Ovary (tissue), 9 donors: ENCODE results near the gene TPK1. TPM values are rescaled to one million over a fixed set of nuclear protein-coding genes. Genes with fewer than 3 reads are reported as not detected.
"Not testable (repeated sequence)": the region's sequence is repeated elsewhere in the genome, so short reads cannot be mapped to it uniquely, and the experiment has no call there.

ENCODE experiments used
- DNase-seq, 5 donors: peaks; one replicate each; pipeline ENCODE4 v3.0.0-alpha.2; 2019 to 2020
- H3K27ac ChIP-seq, 2 donors: fragments of 200-600 bp; one replicate each; pipeline versions ENCODE4 v1.5.1 to v1.8.0; 2019 to 2022
- H3K27me3 ChIP-seq: fragments of 200-600 bp; one replicate; pipeline ENCODE4 v1.8.0; 2022
- H3K36me3 ChIP-seq: fragments of 200-600 bp; sonication (generic); one replicate; pipeline ENCODE4 v1.5.1; 2019
- H3K4me1 ChIP-seq: one replicate; pipeline ENCODE4 v1.8.1; 2013; ENCODE audit warnings: mild to moderate bottlenecking, moderate library complexity; ENCODE audit not compliant: insufficient read depth
- H3K4me3 ChIP-seq: fragments of 200-600 bp; sonication (generic); one replicate; pipeline ENCODE4 v1.5.1; 2017
- H3K9me3 ChIP-seq, 2 donors: fragments of 200-600 bp in 1 of 2; sonication (generic) in 1 of 2; one replicate each; pipeline versions ENCODE4 v1.5.1 to v1.8.1; 2013 to 2019; ENCODE audit warnings: mild to moderate bottlenecking in 1 of 2, moderate library complexity in 1 of 2
- EP300 ChIP-seq: sonication (generic); formaldehyde crosslinking; IDR thresholded peaks from one replicate; pipeline ENCODE4 v1.6.1; 2017; ENCODE audit warnings: antibody characterized with exemption
- POLR2A ChIP-seq: fragments of 450-650 bp; IDR thresholded peaks from one replicate; pipeline ENCODE4 v1.6.1; 2017; ENCODE audit warnings: antibody characterized with exemption, mild to moderate bottlenecking, moderate library complexity
- WGBS, 3 donors: extraction: QIAGEN DNeasy Blood & Tissue Kit in 1 of 3; methylation state at CpG; one replicate each; pipeline versions ENCODE4 v1.1.5 to v1.1.7; 2013 to 2017; 5-methylcytosine and 5-hydroxymethylcytosine counted together
- intact Hi-C, 4 donors: fragments of 100-400 bp; cut with DNase I; formaldehyde crosslinking; loops; one replicate each; pipeline versions ENCODE4 v1.11.0 to v1.15.1; 2022 to 2023
- polyA plus RNA-seq, 2 donors: library from polyadenylated mRNA; stranded (reverse); fragments of 200-250 nt in 1 of 2; fragments of 350-450 nt in 1 of 2; fragmentation: Illumina TruSeq in 1 of 2; extraction: RNeasy Lipid Tissue Mini Kit (QIAGEN cat#74804) in 1 of 2; gene quantifications; one replicate each; pipeline ENCODE4 v1.2.3, GENCODE V29; 2013 to 2014
- total RNA-seq, 7 donors: library from RNA; depleted of rRNA in 2 of 7; stranded (reverse); fragments of >200 nt in 2 of 7; fragmentation: NEBNext Ultra II Directional in 3 of 7; extraction: Animal tissue kit (Norgen Biotek cat#: 25700) in 3 of 7; gene quantifications; one replicate each; pipeline versions ENCODE4 v1.1.0 to v1.2.4, GENCODE V29; 2016 to 2023
- TF ChIP-seq, protein P1 (sequence below), 3 donors: fragments of 450-650 bp in 2 of 3; fragments of 200-600 bp in 1 of 3; IDR thresholded peaks; one replicate each; pipeline versions ENCODE4 v1.5.1 to v1.8.0; 2016 to 2022; ENCODE audit warnings: antibody characterized with exemption in 3 of 3, mild to moderate bottlenecking in 1 of 3
- donor health status: DM: no; HTN: no; CAD: no; lungs with moderate emphysema.
- donor health status: DM: no; HTN: no; CAD: no.
- donor health status: Bipolar disorder and iron deficiency.
- donor health status: DM: yes; HTN: yes; CAD: no.
- donor health status: DM: no; HTN: no; CAD: no.
- donor health status: DM: yes; HTN: yes; CAD: no.

Gene TPK1
- total and polyA plus RNA-seq, 9 donors: 3.2 to 13.1 (median 4.6) TPM

- Histone ChIP-seq H3K27ac (no peak overlapping the region), H3K27me3 (no peaks in the 10 kb centered on the region), H3K4me3 (no peak overlapping the region), H3K36me3 (no peaks in the 10 kb centered on the region), H3K4me1 (no peaks in the 10 kb centered on the region), H3K9me3 (no peaks in the 10 kb centered on the region)
- intact Hi-C loops: no loop called here
- 95 to 96% (median 96%) methylated on average over 4 of the region's 4 CpGs for WGBS, 3 donors
- TF ChIP-seq, protein P1, sequence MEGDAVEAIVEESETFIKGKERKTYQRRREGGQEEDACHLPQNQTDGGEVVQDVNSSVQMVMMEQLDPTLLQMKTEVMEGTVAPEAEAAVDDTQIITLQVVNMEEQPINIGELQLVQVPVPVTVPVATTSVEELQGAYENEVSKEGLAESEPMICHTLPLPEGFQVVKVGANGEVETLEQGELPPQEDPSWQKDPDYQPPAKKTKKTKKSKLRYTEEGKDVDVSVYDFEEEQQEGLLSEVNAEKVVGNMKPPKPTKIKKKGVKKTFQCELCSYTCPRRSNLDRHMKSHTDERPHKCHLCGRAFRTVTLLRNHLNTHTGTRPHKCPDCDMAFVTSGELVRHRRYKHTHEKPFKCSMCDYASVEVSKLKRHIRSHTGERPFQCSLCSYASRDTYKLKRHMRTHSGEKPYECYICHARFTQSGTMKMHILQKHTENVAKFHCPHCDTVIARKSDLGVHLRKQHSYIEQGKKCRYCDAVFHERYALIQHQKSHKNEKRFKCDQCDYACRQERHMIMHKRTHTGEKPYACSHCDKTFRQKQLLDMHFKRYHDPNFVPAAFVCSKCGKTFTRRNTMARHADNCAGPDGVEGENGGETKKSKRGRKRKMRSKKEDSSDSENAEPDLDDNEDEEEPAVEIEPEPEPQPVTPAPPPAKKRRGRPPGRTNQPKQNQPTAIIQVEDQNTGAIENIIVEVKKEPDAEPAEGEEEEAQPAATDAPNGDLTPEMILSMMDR (IDR thresholded peaks at IDR 0.05): no peak
- TF ChIP-seq POLR2A (no peak), EP300 (no peak)
- no peak for DNase-seq
These were observed 55.7 kb downstream of the TPK1 start for GRCh38 chr7:144780071-144780608.

GRCh38 chr7:144777889-144778288 lies 58.0 kb downstream of the TPK1 start:
- WGBS, 3 donors: 98 to 99% (median 98%) methylated on average over 3 of the region's 3 CpGs
- DNase-seq, H3K9me3 ChIP-seq, H3K27ac ChIP-seq, H3K4me1 ChIP-seq, H3K27me3 ChIP-seq, H3K4me3 ChIP-seq, H3K36me3 ChIP-seq, intact Hi-C loops: not testable (repeated sequence)

DNA sequence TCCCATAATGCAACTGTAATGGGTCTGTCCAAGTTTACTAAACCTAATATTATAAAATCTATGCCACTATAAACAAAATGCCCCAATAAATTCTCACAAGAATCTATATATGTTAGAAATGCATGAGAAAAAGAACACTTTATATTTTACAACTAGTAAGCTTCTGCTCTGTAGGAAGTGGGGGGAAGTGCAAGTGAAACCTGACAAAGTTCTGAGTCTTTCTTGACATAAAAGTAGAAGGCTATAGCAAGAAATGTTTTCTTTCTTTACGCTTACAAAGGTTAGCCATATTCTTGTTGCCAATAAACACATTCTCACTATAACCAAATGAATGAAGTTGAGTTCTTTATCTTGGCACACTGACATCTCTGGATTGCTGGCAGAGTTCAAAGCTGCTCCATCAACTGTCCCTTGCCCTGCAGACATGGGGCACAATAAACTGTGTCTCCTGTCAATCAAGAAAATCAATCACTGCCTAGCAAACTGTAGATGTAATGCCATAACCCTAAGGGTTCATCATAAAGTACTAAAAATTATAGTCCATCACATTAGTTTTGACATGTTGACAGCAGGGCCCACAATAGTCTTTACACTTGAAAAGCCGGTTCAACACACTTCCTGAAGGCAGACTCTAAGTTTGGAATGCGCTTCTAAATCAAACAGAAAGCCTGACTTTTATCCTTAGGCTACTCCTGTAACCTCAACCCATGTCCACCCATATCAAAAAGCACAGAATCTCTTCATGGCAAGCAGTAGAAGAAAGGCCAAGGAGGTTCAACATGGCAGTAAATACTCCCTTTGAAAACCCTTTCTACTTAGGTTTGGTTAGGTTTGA lies 58.6 kb downstream of the TPK1 start:
- intact Hi-C loops: no loop called here
- no peak for DNase-seq
- 93 to 95% (median 94%) methylated on average over 3 of the region's 3 CpGs for WGBS, 3 donors

DNA sequence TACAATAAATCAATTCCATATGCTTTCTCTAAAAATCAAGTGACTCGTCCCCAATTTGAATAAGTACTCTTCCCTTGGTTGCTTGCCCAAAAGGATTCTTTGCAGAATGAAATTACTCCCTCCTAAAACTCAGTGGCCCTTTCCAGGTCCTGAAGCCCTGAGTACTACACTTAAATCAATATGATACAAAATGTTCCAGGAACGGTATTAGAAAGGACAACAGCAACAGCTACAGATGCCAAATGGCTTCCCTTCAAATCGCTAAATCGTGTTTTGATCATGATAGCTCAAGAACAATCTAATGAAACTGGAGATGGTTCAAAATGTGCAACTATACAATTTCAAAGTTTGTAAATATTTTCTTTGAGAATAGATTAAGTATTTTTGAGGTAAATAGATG lies 59.4 kb downstream of the TPK1 start:
- TF ChIP-seq, protein P1 (IDR thresholded peaks at IDR 0.05): no peak
- TF ChIP-seq POLR2A (no peak), EP300 (no peak)
- Histone ChIP-seq H3K36me3 (no peaks in the 10 kb centered on the region), H3K27me3 (no peaks in the 10 kb centered on the region), H3K9me3 (no peaks in the 10 kb centered on the region), H3K27ac (no peak overlapping the region), H3K4me3 (no peak overlapping the region), H3K4me1 (no peaks in the 10 kb centered on the region)
- intact Hi-C loops: no loop called here
- WGBS, 3 donors: 38 to 68% (median 65%) methylated on average over 4 of the region's 4 CpGs
- no peak for DNase-seq

More for the DNA sequence above, 58.6 kb downstream of the TPK1 start:
- no peak for TF ChIP-seq POLR2A
- TF ChIP-seq, protein P1 (IDR thresholded peaks at IDR 0.05): no peak
- TF ChIP-seq EP300: no peak
- Histone ChIP-seq H3K27me3 (no peaks in the 10 kb centered on the region), H3K27ac (no peak overlapping the region), H3K9me3 (no peaks in the 10 kb centered on the region), H3K36me3 (no peaks in the 10 kb centered on the region), H3K4me3 (no peak overlapping the region), H3K4me1 (no peaks in the 10 kb centered on the region)

DNA sequence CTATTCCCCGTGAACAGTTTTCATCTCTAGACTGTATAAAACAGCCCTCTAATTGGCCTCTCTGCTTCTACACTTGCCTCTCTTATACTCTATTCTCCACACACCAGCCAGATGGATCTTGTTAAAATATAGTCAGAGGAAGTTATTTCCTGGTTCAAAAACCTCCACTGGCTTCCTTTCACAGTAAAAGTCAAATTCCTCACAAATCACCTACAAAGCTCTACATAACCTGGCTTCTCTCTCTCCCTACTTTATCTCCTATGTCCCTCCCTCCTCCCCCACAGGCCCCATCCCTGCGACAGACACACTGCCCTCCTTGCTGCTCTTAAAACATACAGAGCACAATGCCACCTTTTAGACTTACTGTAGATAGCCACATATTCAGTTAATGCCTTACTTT lies 60.1 kb downstream of the TPK1 start:
- H3K36me3 ChIP-seq: no peaks in the 10 kb centered on the region
- TF ChIP-seq, protein P1 (IDR thresholded peaks at IDR 0.05): no peak
- TF ChIP-seq POLR2A (no peak), EP300 (no peak)
- no peak for DNase-seq
- intact Hi-C loops: no loop called here
- WGBS, 3 donors: 19 to 22% (median 19%) methylated on average over 2 of the region's 2 CpGs
- no peaks in the 10 kb centered on the region for H3K9me3 ChIP-seq
- H3K27ac ChIP-seq: no peak overlapping the region
- H3K27me3 ChIP-seq: no peaks in the 10 kb centered on the region
- H3K4me3 ChIP-seq: no peak overlapping the region
- no peaks in the 10 kb centered on the region for H3K4me1 ChIP-seq
